IMR-90 (cell line): ENCODE results near the gene CREG1.

ENCODE experiments used
- FOS ChIP-seq: fragments of 150-350 bp; IDR thresholded peaks from 2 replicates; pipeline ENCODE4 v1.6.1; 2016; ENCODE audit warnings: low read depth, low read length
- MXI1 ChIP-seq: IDR thresholded peaks from 2 replicates; pipeline ENCODE4 v1.6.1; 2012; ENCODE audit warnings: low read depth, mild to moderate bottlenecking, low read length, moderate library complexity, borderline replicate concordance
- POLR2A ChIP-seq: IDR thresholded peaks from 2 replicates; pipeline ENCODE4 v1.6.1; 2012; ENCODE audit warnings: mild to moderate bottlenecking, low read depth, low read length
- USF2 ChIP-seq: fragments of 150-350 bp; IDR thresholded peaks from 2 replicates; pipeline ENCODE4 v1.6.1; 2017; ENCODE audit warnings: mild to moderate bottlenecking, antibody characterized with exemption, low read length, low read depth
- TF ChIP-seq, protein P1 (sequence below): conservative IDR thresholded peaks from 2 replicates; pipeline ENCODE4 v1.5.1; 2012; ENCODE audit warnings: mild to moderate bottlenecking, low read depth, low read length, improper control_type of control experiment

DNA sequence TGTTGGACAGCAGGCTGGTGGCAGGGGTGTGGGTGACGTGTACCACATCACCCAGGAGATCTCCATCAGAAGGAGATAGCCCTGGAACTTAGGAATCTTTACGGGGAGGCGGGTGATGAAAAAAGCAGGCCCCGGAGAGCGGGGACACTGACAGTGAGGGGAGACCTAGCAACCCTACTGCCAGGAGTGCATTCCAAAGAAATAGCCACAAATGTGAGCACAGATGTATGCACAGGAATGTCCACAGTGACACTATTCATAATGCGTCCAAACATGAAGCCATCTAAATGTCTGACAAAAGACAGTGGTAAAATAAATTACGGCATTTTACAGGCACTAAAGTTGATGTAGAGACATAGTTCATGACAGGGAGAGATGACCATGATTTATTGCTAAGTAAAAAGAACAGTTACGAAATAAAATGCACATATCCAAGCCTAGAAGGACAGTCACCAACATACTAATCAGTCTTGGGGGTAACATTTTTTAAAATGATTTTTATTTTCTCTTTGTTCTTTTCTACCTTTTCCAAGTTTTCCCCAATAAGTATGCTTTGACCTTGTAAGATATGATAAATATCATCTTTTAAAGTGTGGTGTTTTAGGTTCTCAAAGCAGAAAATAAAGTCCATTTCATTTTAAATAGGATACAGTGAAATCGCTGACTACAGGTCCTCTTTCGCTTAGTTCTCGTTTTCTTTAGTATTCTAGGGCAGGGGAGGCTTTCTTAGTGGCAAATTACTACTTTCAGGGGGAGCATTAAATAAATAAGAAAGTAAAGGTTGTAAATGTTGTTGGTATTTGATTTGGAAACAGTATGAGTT, 56.6 kb downstream of the CREG1 start:
- TF ChIP-seq FOS (no peak), USF2 (no peak), POLR2A (no peak), MXI1 (no peak)
- TF ChIP-seq, protein P1, sequence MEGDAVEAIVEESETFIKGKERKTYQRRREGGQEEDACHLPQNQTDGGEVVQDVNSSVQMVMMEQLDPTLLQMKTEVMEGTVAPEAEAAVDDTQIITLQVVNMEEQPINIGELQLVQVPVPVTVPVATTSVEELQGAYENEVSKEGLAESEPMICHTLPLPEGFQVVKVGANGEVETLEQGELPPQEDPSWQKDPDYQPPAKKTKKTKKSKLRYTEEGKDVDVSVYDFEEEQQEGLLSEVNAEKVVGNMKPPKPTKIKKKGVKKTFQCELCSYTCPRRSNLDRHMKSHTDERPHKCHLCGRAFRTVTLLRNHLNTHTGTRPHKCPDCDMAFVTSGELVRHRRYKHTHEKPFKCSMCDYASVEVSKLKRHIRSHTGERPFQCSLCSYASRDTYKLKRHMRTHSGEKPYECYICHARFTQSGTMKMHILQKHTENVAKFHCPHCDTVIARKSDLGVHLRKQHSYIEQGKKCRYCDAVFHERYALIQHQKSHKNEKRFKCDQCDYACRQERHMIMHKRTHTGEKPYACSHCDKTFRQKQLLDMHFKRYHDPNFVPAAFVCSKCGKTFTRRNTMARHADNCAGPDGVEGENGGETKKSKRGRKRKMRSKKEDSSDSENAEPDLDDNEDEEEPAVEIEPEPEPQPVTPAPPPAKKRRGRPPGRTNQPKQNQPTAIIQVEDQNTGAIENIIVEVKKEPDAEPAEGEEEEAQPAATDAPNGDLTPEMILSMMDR = no peak
